WTC11 (cell line): ENCODE results near the gene TREML2. TPM values are rescaled to one million over a fixed set of nuclear protein-coding genes. Genes with fewer than 3 reads are reported as not detected.

ENCODE experiments used
- ATAC-seq: fragments of 200-7000 bp; cut with Tn5 transposase; 2 replicates; pipeline ENCODE4 v1.10.0; 2021; ENCODE audit warnings: mild to moderate bottlenecking, moderate library complexity
- CTCF ChIA-PET: fragments of 300-600 bp; sonication (Branson Sonifier 250); formaldehyde crosslinking; loops from one replicate; lab custom pipeline; 2021; ENCODE audit warnings: antibody characterized with exemption; lab: Charles Lee
- POLR2A ChIA-PET: fragments of 350-600 bp; sonication (Branson Sonifier 250); formaldehyde crosslinking; loops from one replicate; lab custom pipeline; 2021; ENCODE audit warnings: antibody characterized with exemption; lab: Charles Lee
- DNase-seq: peaks from one replicate; pipeline ENCODE4 v3.0.0; 2021; ENCODE audit warnings: low spot score
- H3K27ac Mint-ChIP-seq: 2 replicates; pipeline ENCODE4 v1.8.0; 2021; ENCODE audit warnings: mixed read lengths
- H3K27me3 Mint-ChIP-seq: 2 replicates; pipeline ENCODE4 v1.8.0; 2021; ENCODE audit warnings: low read depth, mild to moderate bottlenecking, moderate library complexity, mixed read lengths
- H3K36me3 Mint-ChIP-seq: 2 replicates; pipeline ENCODE4 v1.8.0; 2021; ENCODE audit warnings: mixed read lengths
- H3K4me1 Mint-ChIP-seq: 2 replicates; pipeline ENCODE4 v1.8.0; 2022; ENCODE audit warnings: mixed read lengths
- H3K4me3 Mint-ChIP-seq: 2 replicates; pipeline ENCODE4 v1.8.0; 2021; ENCODE audit warnings: mild to moderate bottlenecking, moderate library complexity, mixed read lengths
- H3K9me3 Mint-ChIP-seq: 2 replicates; pipeline ENCODE4 v1.8.0; 2021; ENCODE audit warnings: mixed read lengths
- ARID4B ChIP-seq: sonication (generic); formaldehyde crosslinking; IDR thresholded peaks from 2 replicates; pipeline ENCODE4 v1.8.0; 2023; ENCODE audit warnings: missing genetic modification reagents, mild to moderate bottlenecking, borderline replicate concordance
- CREM ChIP-seq: sonication (generic); formaldehyde crosslinking; IDR thresholded peaks from 2 replicates; pipeline ENCODE4 v1.8.1; 2022; ENCODE audit warnings: mild to moderate bottlenecking, missing genetic modification reagents, moderate library complexity
- ETV6 ChIP-seq: sonication (generic); formaldehyde crosslinking; IDR thresholded peaks from 2 replicates; pipeline ENCODE4 v1.8.1; 2022; ENCODE audit warnings: mild to moderate bottlenecking, missing genetic modification reagents
- IRF2 ChIP-seq: sonication (generic); formaldehyde crosslinking; IDR thresholded peaks from 2 replicates; pipeline ENCODE4 v1.8.0; 2022; ENCODE audit warnings: low read depth, missing genetic modification reagents, borderline replicate concordance
- MLX ChIP-seq: sonication (generic); formaldehyde crosslinking; IDR thresholded peaks from 2 replicates; pipeline ENCODE4 v1.8.1; 2023; ENCODE audit warnings: mild to moderate bottlenecking, missing genetic modification reagents, moderate library complexity
- MXD4 ChIP-seq: fragments of 250-450 bp; sonication (Bioruptor Pico); IDR thresholded peaks from 2 replicates; pipeline ENCODE4 v1.8.0; 2021; ENCODE audit warnings: mild to moderate bottlenecking, moderate library complexity, borderline replicate concordance
- RELA ChIP-seq: sonication (generic); formaldehyde crosslinking; IDR thresholded peaks from 2 replicates; pipeline ENCODE4 v1.8.1; 2022; ENCODE audit warnings: missing genetic modification reagents, mild to moderate bottlenecking, borderline replicate concordance
- SMAD3 ChIP-seq: sonication (generic); formaldehyde crosslinking; IDR thresholded peaks from 2 replicates; pipeline ENCODE4 v1.8.0; 2022; ENCODE audit warnings: missing genetic modification reagents, mild to moderate bottlenecking, borderline replicate concordance
- TEAD4 ChIP-seq: sonication (generic); formaldehyde crosslinking; IDR thresholded peaks from 2 replicates; pipeline ENCODE4 v1.8.0; 2022; ENCODE audit warnings: mild to moderate bottlenecking, missing genetic modification reagents
- TP53 ChIP-seq: sonication (generic); formaldehyde crosslinking; IDR thresholded peaks from 2 replicates; pipeline ENCODE4 v1.8.1; 2023; ENCODE audit warnings: mild to moderate bottlenecking, missing genetic modification reagents
- ZNF138 ChIP-seq: sonication (generic); formaldehyde crosslinking; conservative IDR thresholded peaks from 2 replicates; pipeline ENCODE4 v1.8.1; 2022; ENCODE audit warnings: mild to moderate bottlenecking, moderate library complexity, missing genetic modification reagents
- ZNF317 ChIP-seq: sonication (generic); formaldehyde crosslinking; IDR thresholded peaks from 2 replicates; pipeline ENCODE4 v1.8.1; 2023; ENCODE audit warnings: low read depth, mild to moderate bottlenecking, moderate library complexity, missing genetic modification reagents, borderline replicate concordance
- ZNF532 ChIP-seq: fragments of 250-450 bp; sonication (Bioruptor Pico); IDR thresholded peaks from 2 replicates; pipeline ENCODE4 v1.9.0; 2021; ENCODE audit warnings: mild to moderate bottlenecking, borderline replicate concordance
- ZSCAN18 ChIP-seq: fragments of 250-450 bp; sonication (Bioruptor Pico); IDR thresholded peaks from 2 replicates; pipeline ENCODE4 v2.1.2; 2022; ENCODE audit warnings: mild to moderate bottlenecking, moderate library complexity
- total RNA-seq: library from RNA; stranded (reverse); gene quantifications from 3 replicates; pipeline ENCODE4 v1.2.3, GENCODE V29; 2021
- TF ChIP-seq, protein P1 (sequence below): fragments of 250-450 bp; sonication (Bioruptor Pico); conservative IDR thresholded peaks from 2 replicates; pipeline ENCODE4 v1.9.0; 2021; ENCODE audit warnings: mild to moderate bottlenecking

Gene TREML2
- total RNA-seq, 1 experiment from 2014 or later: 0.15 TPM

DNA sequence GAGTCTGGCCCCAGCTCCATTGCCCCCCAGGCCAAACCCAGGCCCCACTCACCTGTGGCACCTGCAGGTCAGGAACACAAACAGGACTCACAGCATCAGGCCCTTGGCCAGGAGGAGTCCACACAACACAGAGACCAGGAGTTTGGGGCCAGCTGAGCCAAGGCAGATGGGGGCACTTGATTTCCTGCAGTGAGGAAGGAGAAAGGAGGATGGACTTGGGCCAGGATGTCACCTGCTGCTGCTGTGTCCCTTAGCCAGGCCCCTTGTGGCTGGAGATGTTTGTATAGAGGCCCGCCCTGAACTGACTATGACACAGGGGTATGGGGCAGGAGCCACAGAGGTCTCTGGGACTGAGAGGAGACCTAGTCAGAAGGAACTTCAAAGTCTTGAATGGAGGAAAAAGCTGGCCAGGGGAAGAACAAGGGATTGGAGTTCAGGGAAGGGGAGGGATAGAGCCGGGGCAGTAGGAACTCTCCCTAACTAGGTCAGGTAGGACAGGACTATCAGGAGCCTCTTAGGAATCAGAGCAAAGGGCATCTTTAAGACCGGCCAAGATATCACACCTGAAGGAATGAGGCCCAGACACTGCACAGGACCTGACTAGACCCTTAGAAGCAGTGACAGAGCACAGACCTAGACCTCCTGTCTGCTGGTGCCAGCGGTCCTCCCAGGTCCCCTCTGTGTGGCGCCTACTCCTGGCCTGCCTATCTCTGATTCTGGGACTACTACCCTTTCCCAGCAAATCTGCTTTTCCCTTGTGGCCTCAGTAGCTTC lies 8.8 kb upstream of the TREML2 start:
- ChIA-PET CTCF (interaction anchor here (0.5 kb wide), 1 partner anchor 1392 kb away, joined by 3 read pairs; no protein-coding TSS in a partner anchor), POLR2A (no interaction called here)
- no peak overlapping the region for H3K27ac Mint-ChIP-seq

More for the DNA sequence above, 8.8 kb upstream of the TREML2 start:
- Mint-ChIP-seq H3K36me3 (peaks cover 4% of the 10 kb centered on the region), H3K27me3 (peaks cover 12% of the 10 kb centered on the region), H3K4me3 (no peak overlapping the region), H3K9me3 (peaks cover 16% of the 10 kb centered on the region), H3K4me1 (no peaks in the 10 kb centered on the region)
- ATAC-seq (no peak), DNase-seq (no peak)
- TF ChIP-seq SMAD3 (CRISPR knock-in tag): no peak
- TF ChIP-seq ZNF317 (CRISPR knock-in tag): no peak
- no peak for TF ChIP-seq TP53 (CRISPR knock-in tag)
- no peak for TF ChIP-seq ARID4B (CRISPR knock-in tag)
- TF ChIP-seq ETV6 (CRISPR knock-in tag): no peak
- no peak for TF ChIP-seq IRF2 (CRISPR knock-in tag)
- no peak for TF ChIP-seq ZNF138 (CRISPR knock-in tag)
- TF ChIP-seq, protein P1, sequence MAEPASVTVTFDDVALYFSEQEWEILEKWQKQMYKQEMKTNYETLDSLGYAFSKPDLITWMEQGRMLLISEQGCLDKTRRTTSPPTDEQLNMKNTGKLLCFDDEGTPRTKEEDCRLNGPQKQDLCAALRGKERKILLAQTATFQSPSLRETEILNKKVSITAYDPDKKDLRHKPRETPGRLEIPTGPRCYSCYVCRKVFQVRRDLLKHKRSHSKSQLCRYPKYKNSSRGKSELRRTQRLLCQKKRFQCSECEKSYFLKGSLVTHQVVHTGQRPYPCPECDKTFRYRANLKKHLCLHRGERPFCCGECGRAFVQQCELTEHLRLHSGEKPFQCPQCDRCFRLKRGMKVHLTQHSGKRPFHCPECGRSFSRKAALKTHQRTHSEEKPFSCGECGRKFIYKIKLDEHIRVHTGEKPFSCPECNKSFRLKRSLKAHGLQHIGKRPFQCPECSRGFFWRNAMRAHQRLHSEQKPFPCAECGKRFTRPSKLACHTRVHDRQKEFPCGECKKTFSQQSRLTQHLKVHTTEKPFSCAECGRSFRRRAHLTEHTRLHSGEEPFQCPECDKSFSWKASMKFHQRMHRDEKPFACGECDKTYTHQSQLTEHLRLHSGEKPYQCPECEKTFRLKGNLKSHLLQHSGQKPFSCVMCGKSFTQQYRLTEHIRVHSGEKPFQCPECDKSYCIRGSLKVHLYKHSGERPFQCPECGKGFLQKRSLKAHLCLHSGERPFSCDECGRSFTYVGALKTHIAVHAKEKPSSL: no peak
- TF ChIP-seq MXD4 (CRISPR knock-in tag): no peak
- TF ChIP-seq CREM (CRISPR knock-in tag): no peak
- TF ChIP-seq RELA (CRISPR knock-in tag): no peak
- TF ChIP-seq TEAD4: no peak
- no peak for TF ChIP-seq MLX (CRISPR knock-in tag)
- TF ChIP-seq ZSCAN18: no peak
- TF ChIP-seq ZNF532 (CRISPR knock-in tag): no peak
